ENCODE results near the gene C17orf67.

DNA sequence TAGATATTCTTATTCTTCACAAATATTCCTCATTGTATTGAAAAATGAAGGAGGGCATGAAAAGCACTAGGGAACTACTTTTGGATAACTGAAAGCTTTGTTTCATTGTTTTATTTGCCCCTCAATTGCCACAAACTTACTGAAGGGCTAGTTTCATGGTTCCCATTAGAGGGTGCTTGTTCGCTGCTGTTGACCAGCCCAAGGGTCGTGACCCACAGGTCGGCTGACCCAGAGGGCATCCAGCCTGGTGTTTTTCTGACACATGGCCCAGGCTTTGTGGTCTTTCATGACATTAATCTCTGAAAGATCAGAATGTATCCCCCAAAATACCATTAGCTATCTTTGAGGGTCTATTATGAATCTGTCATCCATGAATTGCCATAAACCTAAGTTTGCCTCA is 30.3 kb upstream of the C17orf67 start:
- TF ChIP-seq POLR2AphosphoS5 (IDR thresholded peaks at IDR 0.05; ENCODE audit: insufficient read depth in 1 of 2, low read depth in 1 of 2) (no peak), POLR2A (IDR thresholded peaks at IDR 0.05) (no peak)
- TF ChIP-seq, protein P1, sequence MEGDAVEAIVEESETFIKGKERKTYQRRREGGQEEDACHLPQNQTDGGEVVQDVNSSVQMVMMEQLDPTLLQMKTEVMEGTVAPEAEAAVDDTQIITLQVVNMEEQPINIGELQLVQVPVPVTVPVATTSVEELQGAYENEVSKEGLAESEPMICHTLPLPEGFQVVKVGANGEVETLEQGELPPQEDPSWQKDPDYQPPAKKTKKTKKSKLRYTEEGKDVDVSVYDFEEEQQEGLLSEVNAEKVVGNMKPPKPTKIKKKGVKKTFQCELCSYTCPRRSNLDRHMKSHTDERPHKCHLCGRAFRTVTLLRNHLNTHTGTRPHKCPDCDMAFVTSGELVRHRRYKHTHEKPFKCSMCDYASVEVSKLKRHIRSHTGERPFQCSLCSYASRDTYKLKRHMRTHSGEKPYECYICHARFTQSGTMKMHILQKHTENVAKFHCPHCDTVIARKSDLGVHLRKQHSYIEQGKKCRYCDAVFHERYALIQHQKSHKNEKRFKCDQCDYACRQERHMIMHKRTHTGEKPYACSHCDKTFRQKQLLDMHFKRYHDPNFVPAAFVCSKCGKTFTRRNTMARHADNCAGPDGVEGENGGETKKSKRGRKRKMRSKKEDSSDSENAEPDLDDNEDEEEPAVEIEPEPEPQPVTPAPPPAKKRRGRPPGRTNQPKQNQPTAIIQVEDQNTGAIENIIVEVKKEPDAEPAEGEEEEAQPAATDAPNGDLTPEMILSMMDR (IDR thresholded peaks at IDR 0.05) = no peak
